ENCODE results near the gene MMS22L.

DNA sequence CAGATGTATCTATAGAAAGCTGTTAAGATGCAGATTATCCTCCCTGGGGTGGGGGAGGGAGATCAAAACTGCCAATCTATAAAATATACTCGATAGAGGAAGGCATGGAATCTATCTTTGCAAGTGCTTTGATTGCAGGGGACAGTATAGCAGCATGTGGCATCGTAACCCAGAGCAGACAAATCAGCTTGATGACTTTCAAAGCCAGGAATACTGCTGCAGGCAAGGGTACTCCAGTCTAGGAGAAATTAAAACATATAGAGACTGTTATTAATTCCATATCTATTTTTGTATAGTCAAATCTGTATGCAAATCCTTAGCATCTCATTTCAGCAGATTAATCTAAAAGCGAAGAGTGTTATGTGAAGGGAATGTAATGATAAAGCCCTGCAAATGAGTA, 159.4 kb downstream of the MMS22L start:
- TF ChIP-seq, protein P1, sequence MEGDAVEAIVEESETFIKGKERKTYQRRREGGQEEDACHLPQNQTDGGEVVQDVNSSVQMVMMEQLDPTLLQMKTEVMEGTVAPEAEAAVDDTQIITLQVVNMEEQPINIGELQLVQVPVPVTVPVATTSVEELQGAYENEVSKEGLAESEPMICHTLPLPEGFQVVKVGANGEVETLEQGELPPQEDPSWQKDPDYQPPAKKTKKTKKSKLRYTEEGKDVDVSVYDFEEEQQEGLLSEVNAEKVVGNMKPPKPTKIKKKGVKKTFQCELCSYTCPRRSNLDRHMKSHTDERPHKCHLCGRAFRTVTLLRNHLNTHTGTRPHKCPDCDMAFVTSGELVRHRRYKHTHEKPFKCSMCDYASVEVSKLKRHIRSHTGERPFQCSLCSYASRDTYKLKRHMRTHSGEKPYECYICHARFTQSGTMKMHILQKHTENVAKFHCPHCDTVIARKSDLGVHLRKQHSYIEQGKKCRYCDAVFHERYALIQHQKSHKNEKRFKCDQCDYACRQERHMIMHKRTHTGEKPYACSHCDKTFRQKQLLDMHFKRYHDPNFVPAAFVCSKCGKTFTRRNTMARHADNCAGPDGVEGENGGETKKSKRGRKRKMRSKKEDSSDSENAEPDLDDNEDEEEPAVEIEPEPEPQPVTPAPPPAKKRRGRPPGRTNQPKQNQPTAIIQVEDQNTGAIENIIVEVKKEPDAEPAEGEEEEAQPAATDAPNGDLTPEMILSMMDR (IDR thresholded peaks at IDR 0.05): no peak
- no peak for TF ChIP-seq POLR2A (IDR thresholded peaks at IDR 0.05)

All from Peyer's patch (tissue), 4 donors.